HG02610 (cell line): ENCODE results near the gene POLR2B.
"Not testable (repeated sequence)": the region's sequence is repeated elsewhere in the genome, so short reads cannot be mapped to it uniquely, and the experiment has no call there.

Experiments used
- ATAC-seq: cut with Tn5 transposase; IDR thresholded peaks from one replicate; pipeline ENCODE4 v1.9.1; 2021; ENCODE audit warnings: mild to moderate bottlenecking, moderate library complexity; ENCODE audit not compliant: unreplicated experiment

Gene POLR2B

GRCh38 chr4:57051095-57051494 is 72.4 kb downstream of the POLR2B start:
- ATAC-seq: no peak

GRCh38 chr4:57051524-57051923 is 72.8 kb downstream of the POLR2B start:
- no peak for ATAC-seq

- ATAC-seq: no peak
These were observed 74.8 kb downstream of the POLR2B start for GRCh38 chr4:57053508-57053907.

GRCh38 chr4:57055886-57056285 is 77.2 kb downstream of the POLR2B start:
- ATAC-seq: no peak

- no peak for ATAC-seq
These were observed 81.4 kb downstream of the POLR2B start for GRCh38 chr4:57059890-57060716.

GRCh38 chr4:57060717-57061067 is 82.0 kb downstream of the POLR2B start:
- ATAC-seq: not testable (repeated sequence)

- no peak for ATAC-seq
These were observed 82.7 kb downstream of the POLR2B start for GRCh38 chr4:57061395-57061794.

GRCh38 chr4:57063518-57063917 is 84.8 kb downstream of the POLR2B start:
- ATAC-seq: no peak

GRCh38 chr4:57064120-57064519 is 85.4 kb downstream of the POLR2B start:
- no peak for ATAC-seq

- no peak for ATAC-seq
These were observed 86.4 kb downstream of the POLR2B start for GRCh38 chr4:57064811-57065711.

- ATAC-seq: no peak
These were observed 87.2 kb downstream of the POLR2B start for GRCh38 chr4:57065730-57066482.

GRCh38 chr4:57068237-57068981 is 89.7 kb downstream of the POLR2B start:
- ATAC-seq: no peak

- ATAC-seq: no peak
These were observed 91.8 kb downstream of the POLR2B start for GRCh38 chr4:57070461-57070860.

- ATAC-seq: no peak
These were observed 92.6 kb downstream of the POLR2B start for GRCh38 chr4:57071326-57071725.

GRCh38 chr4:57073559-57073958 is 94.9 kb downstream of the POLR2B start:
- ATAC-seq: no peak

- ATAC-seq: no peak
These were observed 96.0 kb downstream of the POLR2B start for GRCh38 chr4:57074744-57075143.

GRCh38 chr4:57075367-57075766 is 96.7 kb downstream of the POLR2B start:
- no peak for ATAC-seq

- ATAC-seq: no peak
These were observed 98.0 kb downstream of the POLR2B start for GRCh38 chr4:57076646-57077045.

GRCh38 chr4:57077550-57078343 is 99.1 kb downstream of the POLR2B start:
- no peak for ATAC-seq
